HEK293 (cell line): ENCODE results near the gene SSBP2.
"Not testable (repeated sequence)": the region's sequence is repeated elsewhere in the genome, so short reads cannot be mapped to it uniquely, and the experiment has no call there.

Experiments
- CTCF ChIA-PET: fragments of 350-600 bp; formaldehyde crosslinking; extraction: SDS; loops from one replicate; lab custom pipeline; 2021; ENCODE audit warnings: antibody characterized with exemption; lab: Yijun Ruan, JAX
- POLR2A ChIA-PET: fragments of 300-600 bp; formaldehyde crosslinking; extraction: SDS; loops from one replicate; lab custom pipeline; 2020; ENCODE audit warnings: antibody characterized with exemption, inconsistent platforms; lab: Yijun Ruan, JAX
- H3K27ac ChIP-seq: fragments of 200-500 bp; sonication (Bioruptor generic); 2 replicates; pipeline ENCODE4 v1.5.1; 2014; ENCODE audit warnings: low read depth, low read length, control low read depth, inconsistent platforms; ENCODE audit errors: extremely low read depth
- H3K36me3 ChIP-seq, 2 experiments: fragments of 200-500 bp in 1 of 2; sonication (Bioruptor generic) in 1 of 2; 1 replicate in 1 of 2; 2 replicates in 1 of 2; pipeline ENCODE4 v1.5.1; 2014 to 2017; ENCODE audit warnings: inconsistent platforms in 2 of 2, low read length in 2 of 2; ENCODE audit not compliant: control insufficient read depth in 2 of 2, insufficient read depth in 1 of 2
- H3K4me1 ChIP-seq: fragments of 200-500 bp; sonication (Bioruptor generic); 2 replicates; pipeline ENCODE4 v1.5.1; 2014; ENCODE audit warnings: mild to moderate bottlenecking, low read length, inconsistent platforms; ENCODE audit not compliant: control insufficient read depth, insufficient read depth
- H3K4me3 ChIP-seq: 2 replicates; pipeline ENCODE4 v1.5.1; 2011; ENCODE audit warnings: low read depth, mild to moderate bottlenecking, control low read depth, low read length, moderate library complexity
- H3K9me3 ChIP-seq: fragments of 200-500 bp; sonication (Bioruptor generic); 2 replicates; pipeline ENCODE4 v1.5.1; 2014; ENCODE audit warnings: low read depth, low read length, inconsistent platforms; ENCODE audit not compliant: control insufficient read depth, insufficient read depth
- IKZF3 ChIP-seq: fragments of 450-650 bp; IDR thresholded peaks from 2 replicates; pipeline ENCODE4 v1.5.0; 2018; ENCODE audit warnings: missing biosample characterization, mild to moderate bottlenecking, missing genetic modification characterization, moderate library complexity
- KLF10 ChIP-seq: fragments of 450-650 bp; IDR thresholded peaks from 2 replicates; pipeline ENCODE4 v1.5.1; 2018; ENCODE audit warnings: missing biosample characterization, mild to moderate bottlenecking, missing genetic modification characterization
- KLF7 ChIP-seq: fragments of 450-650 bp; formaldehyde crosslinking; IDR thresholded peaks from 2 replicates; pipeline ENCODE4 v1.5.1; 2016; ENCODE audit warnings: missing biosample characterization, missing genetic modification characterization, borderline replicate concordance
- MEIS1 ChIP-seq: sonication (generic); formaldehyde crosslinking; IDR thresholded peaks from 2 replicates; pipeline ENCODE4 v1.8.1; 2022; ENCODE audit warnings: missing genetic modification reagents, mild to moderate bottlenecking, borderline replicate concordance
- MYNN ChIP-seq: fragments of 450-650 bp; formaldehyde crosslinking; IDR thresholded peaks from 2 replicates; pipeline ENCODE4 v1.5.1; 2016; ENCODE audit warnings: missing biosample characterization, missing genetic modification characterization, borderline replicate concordance
- PRDM6 ChIP-seq: fragments of 450-650 bp; formaldehyde crosslinking; IDR thresholded peaks from 2 replicates; pipeline ENCODE4 v1.5.1; 2017; ENCODE audit warnings: missing biosample characterization, missing genetic modification characterization
- SETDB1 ChIP-seq: IDR thresholded peaks from one replicate; pipeline ENCODE4 v1.6.1; 2017; ENCODE audit warnings: mild to moderate bottlenecking, low read length, moderate library complexity, mixed read lengths; ENCODE audit not compliant: insufficient read length
- ZIC2 ChIP-seq: fragments of 450-650 bp; formaldehyde crosslinking; IDR thresholded peaks from 2 replicates; pipeline ENCODE4 v1.5.1; 2016; ENCODE audit warnings: missing biosample characterization, missing genetic modification characterization
- ZNF146 ChIP-seq: fragments of 450-650 bp; formaldehyde crosslinking; IDR thresholded peaks from 2 replicates; pipeline ENCODE4 v1.5.1; 2016; ENCODE audit warnings: missing biosample characterization, missing genetic modification characterization
- ZNF221 ChIP-seq: fragments of 450-650 bp; formaldehyde crosslinking; IDR thresholded peaks from 2 replicates; pipeline ENCODE4 v1.5.1; 2017; ENCODE audit warnings: missing biosample characterization, missing genetic modification characterization, borderline replicate concordance
- ZNF280C ChIP-seq: fragments of 450-650 bp; formaldehyde crosslinking; IDR thresholded peaks from 2 replicates; pipeline ENCODE4 v1.5.1; 2016; ENCODE audit warnings: missing biosample characterization, missing genetic modification characterization
- ZNF548 ChIP-seq: fragments of 450-650 bp; formaldehyde crosslinking; IDR thresholded peaks from 2 replicates; pipeline ENCODE4 v1.5.1; 2016; ENCODE audit warnings: missing biosample characterization, missing genetic modification characterization
- ZNF580 ChIP-seq: fragments of 450-650 bp; formaldehyde crosslinking; IDR thresholded peaks from 2 replicates; pipeline ENCODE4 v1.5.1; 2016; ENCODE audit warnings: missing biosample characterization, missing genetic modification characterization
- ZNF658 ChIP-seq: fragments of 450-650 bp; formaldehyde crosslinking; IDR thresholded peaks from 2 replicates; pipeline ENCODE4; 2016; ENCODE audit warnings: missing biosample characterization, missing genetic modification characterization
- ZNF701 ChIP-seq: fragments of 450-650 bp; formaldehyde crosslinking; IDR thresholded peaks from 2 replicates; pipeline ENCODE4 v1.5.1; 2016; ENCODE audit warnings: missing biosample characterization, missing genetic modification characterization
- ZNF747 ChIP-seq: fragments of 450-650 bp; formaldehyde crosslinking; IDR thresholded peaks from 2 replicates; pipeline ENCODE4 v1.5.1; 2016; ENCODE audit warnings: missing biosample characterization, missing genetic modification characterization
- ZNF768 ChIP-seq: fragments of 450-650 bp; formaldehyde crosslinking; IDR thresholded peaks from 2 replicates; pipeline ENCODE4 v1.5.1; 2018; ENCODE audit warnings: missing biosample characterization, mild to moderate bottlenecking, missing genetic modification characterization
- ZNF791 ChIP-seq: fragments of 450-650 bp; formaldehyde crosslinking; IDR thresholded peaks from 2 replicates; pipeline ENCODE4 v1.5.1; 2016; ENCODE audit warnings: missing biosample characterization, missing genetic modification characterization

Gene SSBP2

DNA sequence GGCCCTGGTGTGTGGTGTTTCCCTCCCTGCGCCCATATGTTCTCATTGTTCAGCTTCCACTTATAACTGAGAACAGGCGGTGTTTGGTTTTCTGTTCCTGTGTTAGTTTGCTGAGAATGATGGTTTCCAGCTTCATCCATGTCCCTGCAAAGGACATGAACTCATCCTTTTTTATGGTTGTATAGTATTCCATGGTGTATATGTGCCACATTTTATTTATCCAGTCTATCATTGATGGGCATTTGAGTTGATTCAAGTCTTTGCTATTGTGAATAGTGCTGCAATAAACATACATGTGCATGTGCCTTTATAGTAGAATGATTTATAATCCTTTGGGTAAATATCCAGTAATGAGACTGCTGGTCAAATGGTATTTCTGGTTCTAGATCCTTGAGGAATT lies 36.8 kb downstream of the SSBP2 start:
- TF ChIP-seq ZNF146 (tag by site-specific recombination) = peak; percentile 97
- peak; percentile 84 for TF ChIP-seq ZNF580 (tag by site-specific recombination)
- H3K4me1 ChIP-seq = peaks cover 11% of the 10 kb centered on the region
- H3K9me3 ChIP-seq, POLR2A ChIA-PET, CTCF ChIA-PET, H3K4me3 ChIP-seq, H3K27ac ChIP-seq, H3K36me3 ChIP-seq: not testable (repeated sequence)

- Histone ChIP-seq H3K9me3 (no peaks in the 10 kb centered on the region), H3K27ac (no peak overlapping the region), H3K36me3 (no peaks in the 10 kb centered on the region), H3K4me3 (no peak overlapping the region), H3K4me1 (peaks cover 7% of the 10 kb centered on the region)
- ChIA-PET POLR2A (interaction anchor here (0.5 kb wide), 1 partner anchor 26 kb away, joined by 3 read pairs; no protein-coding TSS in a partner anchor), CTCF (interaction anchor here (0.6 to 0.7 kb wide), 2 partner anchors 17 to 1809 kb away, joined by 3 to 4 read pairs; no protein-coding TSS in a partner anchor)
- TF ChIP-seq PRDM6 (tag by site-specific recombination) = peak; percentile 56
- no peak for TF ChIP-seq ZNF280C (tag by site-specific recombination)
Measured at GRCh38 chr5:81708889-81709288, 42.0 kb downstream of the SSBP2 start.

DNA sequence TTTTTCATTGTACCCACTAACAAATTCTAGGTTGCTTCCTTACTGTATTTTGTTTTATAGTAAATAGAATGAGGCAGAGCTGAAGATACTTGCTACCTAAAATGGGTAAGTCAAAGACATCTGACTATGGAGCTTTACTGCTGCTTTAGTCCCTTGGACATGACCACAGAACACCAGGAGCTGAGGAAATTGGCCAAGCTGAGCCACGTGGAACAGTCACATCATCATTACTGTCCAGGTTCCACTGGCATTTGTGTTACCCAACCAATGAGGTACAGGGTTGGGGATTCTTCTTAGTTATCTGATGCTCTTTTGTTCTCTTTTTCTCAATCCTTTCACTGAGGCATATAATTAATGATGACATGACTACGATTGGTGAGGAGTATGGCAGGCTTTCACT lies 47.1 kb downstream of the SSBP2 start:
- H3K36me3 ChIP-seq = no peaks in the 10 kb centered on the region
- H3K27ac ChIP-seq = no peak overlapping the region
- H3K4me1 ChIP-seq = peaks cover under 1% of the 10 kb centered on the region; the same call in 1 of the 2 replicates
- POLR2A ChIA-PET = no interaction called here
- TF ChIP-seq ZNF221 (tag by site-specific recombination) (no peak), ZNF658 (tag by site-specific recombination) (no peak), IKZF3 (tag by site-specific recombination) (no peak), ZIC2 (tag by site-specific recombination) (no peak), ZNF791 (tag by site-specific recombination) (no peak), MEIS1 (CRISPR knock-in tag) (no peak), ZNF701 (tag by site-specific recombination) (no peak), ZNF548 (tag by site-specific recombination) (no peak), KLF10 (tag by site-specific recombination) (no peak), ZNF768 (tag by site-specific recombination) (no peak), SETDB1 (no peak), ZNF747 (tag by site-specific recombination) (no peak), MYNN (tag by site-specific recombination) (no peak), KLF7 (tag by site-specific recombination) (no peak)
- H3K4me3 ChIP-seq = no peak overlapping the region
- CTCF ChIA-PET = no interaction called here
- no peaks in the 10 kb centered on the region for H3K9me3 ChIP-seq
